Stimulated activated memory B cell treated with anti-CD40 and anti-IgM and Interleukin-4, amounts not matched to agents 10 μg/mL and 1 μg/mL and 100 μg/mL, for 72 hours (primary cell): Measurements from ENCODE around the gene MSRB2.
A peak's percentile ranks its signal among the peaks of the same experiment; 100 is the strongest.
"Not testable (repeated sequence)": the region's sequence is repeated elsewhere in the genome, so short reads cannot be mapped to it uniquely, and the experiment has no call there.

Source experiments
- ATAC-seq: fragments of 150-1000 bp; cut with Tn5 transposase; 2 replicates; pipeline ENCODE4 v1.10.0; 2021
- H3K27ac Mint-ChIP-seq: one replicate; pipeline ENCODE4 v1.8.0; 2022; ENCODE audit warnings: mild to moderate bottlenecking, mixed read lengths
- H3K27me3 Mint-ChIP-seq: one replicate; pipeline ENCODE4 v1.8.0; 2022; ENCODE audit warnings: mixed read lengths
- H3K36me3 Mint-ChIP-seq: one replicate; pipeline ENCODE4 v1.8.0; 2022; ENCODE audit warnings: mixed read lengths
- H3K4me1 Mint-ChIP-seq: one replicate; pipeline ENCODE4 v1.8.0; 2022; ENCODE audit warnings: mixed read lengths
- H3K4me3 Mint-ChIP-seq: one replicate; pipeline ENCODE4 v1.8.0; 2022; ENCODE audit warnings: mild to moderate bottlenecking, moderate library complexity, mixed read lengths
- H3K9me3 Mint-ChIP-seq: one replicate; pipeline ENCODE4 v1.8.0; 2022; ENCODE audit warnings: mixed read lengths

MSRB2 gene

DNA sequence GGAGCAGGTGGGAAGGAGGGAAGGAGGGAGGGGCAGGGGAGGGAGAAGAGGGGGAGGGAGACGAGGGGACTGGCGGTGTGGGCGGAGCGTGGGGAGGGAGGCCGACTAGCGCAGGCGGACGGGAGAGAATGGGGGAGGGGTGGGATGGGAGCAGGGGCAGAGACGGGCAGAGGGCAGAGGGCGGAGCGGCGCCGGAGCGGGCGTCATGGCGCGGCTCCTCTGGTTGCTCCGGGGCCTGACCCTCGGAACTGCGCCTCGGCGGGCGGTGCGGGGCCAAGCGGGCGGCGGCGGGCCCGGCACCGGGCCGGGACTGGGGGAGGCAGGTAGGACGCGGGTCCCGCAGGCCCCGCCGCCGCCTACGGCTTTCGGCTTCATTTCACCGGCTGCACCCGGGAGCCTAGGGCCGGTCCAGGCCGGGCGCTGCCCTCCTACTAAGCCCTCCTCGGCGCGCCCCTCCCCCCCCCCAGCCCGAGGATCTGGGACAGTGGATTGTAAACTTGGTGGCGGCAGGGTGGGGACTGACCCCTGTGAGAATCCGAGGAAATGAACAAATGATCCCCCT is at the start of gene MSRB2:
Gene MSRB2 (plus strand): TSS at position 176 of the 562 bp plus-strand sequence. CDS start 30 bp downstream, at position 206.
- Mint-ChIP-seq H3K27me3 (no peaks in the 10 kb centered on the region), H3K36me3 (peaks cover 3% of the 10 kb centered on the region), H3K27ac (peak within 1 kb of the TSS; percentile 89), H3K4me3 (peak within 1 kb of the TSS; percentile 85), H3K9me3 (peaks cover 7% of the 10 kb centered on the region), H3K4me1 (peaks cover 30% of the 10 kb centered on the region)
- peak; percentile 87 for ATAC-seq

DNA sequence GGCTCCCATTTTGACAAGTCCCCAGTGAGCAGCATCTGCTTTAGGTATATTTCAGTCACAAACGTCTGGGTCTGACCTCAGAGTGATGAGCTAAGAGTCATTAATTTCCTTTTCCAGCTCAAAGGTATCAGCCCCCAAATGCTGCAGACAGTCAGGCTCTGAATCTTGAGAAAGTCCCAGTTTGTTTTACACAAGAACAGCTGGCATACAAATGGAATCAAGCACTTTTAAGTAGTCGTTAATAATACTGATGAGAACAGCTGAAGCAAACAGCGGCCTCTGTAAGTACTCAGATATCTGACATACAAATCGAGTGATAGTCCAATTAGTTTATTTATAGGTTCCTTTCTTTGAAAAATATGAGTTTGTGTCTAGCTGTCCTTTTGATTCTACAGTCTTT is 49.4 kb upstream of the MSRB2 start:
- ATAC-seq, result no peak
- H3K9me3 Mint-ChIP-seq, result no peaks in the 10 kb centered on the region
- no peaks in the 10 kb centered on the region for H3K4me1 Mint-ChIP-seq
- H3K27me3 Mint-ChIP-seq, result peaks cover 22% of the 10 kb centered on the region
- H3K4me3 Mint-ChIP-seq, result no peak overlapping the region
- H3K27ac Mint-ChIP-seq, result no peak overlapping the region
- H3K36me3 Mint-ChIP-seq, result no peaks in the 10 kb centered on the region

DNA sequence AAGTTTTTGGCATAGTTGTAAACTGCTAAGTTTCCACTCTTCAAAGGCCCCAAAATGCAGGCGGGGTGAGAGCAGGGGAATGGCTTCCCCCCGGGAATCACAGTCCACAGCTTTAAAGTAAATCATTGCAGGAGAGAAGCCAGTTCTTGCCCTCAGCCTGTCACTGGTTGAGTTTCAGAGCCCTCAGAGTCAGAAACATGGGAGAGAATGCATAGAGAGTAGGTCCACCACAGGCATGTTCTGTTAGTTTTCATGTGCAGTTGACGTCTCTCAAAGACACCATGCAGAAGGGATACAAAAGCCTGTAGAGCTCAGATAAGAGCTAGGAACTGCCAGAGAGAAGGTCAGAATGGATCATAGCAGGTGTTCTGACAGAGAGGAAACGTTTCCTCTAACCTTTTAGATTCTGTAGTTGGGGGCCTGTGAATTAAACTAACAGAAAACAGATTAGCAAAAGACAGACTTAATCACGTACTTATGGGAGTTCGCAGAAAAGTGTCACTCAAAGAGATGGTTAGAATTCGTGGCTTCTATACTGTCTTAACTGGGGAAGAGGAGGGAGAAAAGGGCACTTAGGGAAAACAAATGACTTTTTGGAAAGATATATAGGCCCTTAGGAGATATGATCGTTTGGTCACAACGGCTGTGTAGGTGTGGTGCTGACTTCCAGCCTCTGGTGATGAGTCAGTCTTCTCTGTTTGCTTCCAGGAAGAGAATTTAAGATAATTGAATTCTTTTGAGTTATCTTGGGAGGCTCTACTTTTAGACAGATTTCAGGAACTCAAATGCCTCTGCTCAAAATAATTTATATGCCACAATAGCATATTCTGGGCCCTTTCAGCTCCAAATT is 48.0 kb upstream of the MSRB2 start:
- no peaks in the 10 kb centered on the region for H3K4me1 Mint-ChIP-seq
- no peak for ATAC-seq
- H3K4me3 Mint-ChIP-seq, result no peak overlapping the region
- H3K36me3 Mint-ChIP-seq, result no peaks in the 10 kb centered on the region
- H3K9me3 Mint-ChIP-seq, result no peaks in the 10 kb centered on the region
- H3K27ac Mint-ChIP-seq, result no peak overlapping the region
- peaks cover 22% of the 10 kb centered on the region for H3K27me3 Mint-ChIP-seq

DNA sequence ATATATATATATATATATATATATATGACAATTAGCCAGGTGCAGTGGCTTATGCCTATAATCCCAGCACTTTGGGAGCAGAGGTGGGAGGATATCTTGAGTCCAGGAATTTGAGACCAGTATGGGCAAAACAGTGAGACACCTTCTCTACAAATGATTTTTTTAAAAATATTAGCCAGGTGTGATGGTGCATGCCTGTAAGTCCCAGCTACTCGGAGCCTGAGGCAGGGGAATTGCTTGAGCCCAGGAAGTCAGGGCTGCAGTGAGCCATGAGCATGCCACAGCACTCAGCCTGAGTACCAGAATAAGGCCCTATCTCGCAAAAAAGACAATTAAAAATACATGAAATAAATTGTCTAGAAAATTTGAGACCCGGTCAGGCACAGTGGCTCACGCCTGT is 47.2 kb upstream of the MSRB2 start:
- Mint-ChIP-seq H3K27ac (no peak overlapping the region), H3K27me3 (peaks cover 22% of the 10 kb centered on the region), H3K36me3 (no peaks in the 10 kb centered on the region), H3K4me3 (no peak overlapping the region), H3K4me1 (no peaks in the 10 kb centered on the region), H3K9me3 (no peaks in the 10 kb centered on the region)
- no peak for ATAC-seq

DNA sequence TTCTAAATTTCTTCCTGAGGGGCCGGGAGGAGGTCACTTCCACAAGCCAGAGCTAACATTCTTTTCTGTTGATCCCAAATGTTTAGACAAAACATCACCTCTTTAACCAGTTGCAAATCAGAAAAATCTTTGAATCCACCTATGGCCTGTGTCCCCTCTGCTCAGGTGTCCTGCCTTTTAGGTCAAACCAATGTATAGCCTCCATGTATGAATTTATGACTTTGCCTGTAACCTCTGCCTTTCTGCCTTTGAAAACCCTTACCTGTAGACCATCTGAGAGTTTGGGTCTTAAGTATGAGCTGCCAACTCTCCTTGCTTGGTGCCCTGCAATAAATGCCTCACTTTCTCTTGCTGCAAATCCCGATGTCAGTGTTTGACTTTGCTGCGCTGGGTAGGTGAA is 44.1 kb upstream of the MSRB2 start:
- Mint-ChIP-seq H3K27ac (no peak overlapping the region), H3K4me1 (no peaks in the 10 kb centered on the region), H3K4me3 (no peak overlapping the region), H3K9me3 (no peaks in the 10 kb centered on the region), H3K36me3 (no peaks in the 10 kb centered on the region), H3K27me3 (peaks cover 29% of the 10 kb centered on the region)
- no peak for ATAC-seq

DNA sequence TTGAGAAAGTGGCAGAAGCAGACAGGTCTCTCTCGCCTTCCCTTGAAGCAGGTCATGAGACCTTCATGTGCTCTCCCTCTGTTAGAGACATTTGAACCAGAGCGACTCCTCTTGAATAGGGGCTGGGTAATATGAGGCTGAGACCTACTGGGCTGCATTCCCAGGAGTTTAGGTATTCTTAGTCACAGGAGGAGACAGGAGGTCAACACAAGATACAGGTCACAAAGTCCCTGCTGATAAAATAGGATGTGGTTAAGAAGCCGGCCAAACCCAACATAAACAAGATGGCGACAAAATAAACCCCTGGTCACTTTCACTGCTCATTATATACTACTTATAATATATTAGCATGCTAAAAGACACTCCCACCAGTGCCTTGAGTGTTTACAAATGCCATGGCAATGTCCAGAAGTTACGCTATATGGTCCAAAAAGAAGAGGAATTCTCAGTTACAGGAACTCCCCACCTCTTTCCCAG is 43.5 kb upstream of the MSRB2 start:
- H3K27ac Mint-ChIP-seq, result no peak overlapping the region
- ATAC-seq, result no peak
- H3K4me1 Mint-ChIP-seq, result no peaks in the 10 kb centered on the region
- no peaks in the 10 kb centered on the region for H3K36me3 Mint-ChIP-seq
- peaks cover 31% of the 10 kb centered on the region for H3K27me3 Mint-ChIP-seq
- no peaks in the 10 kb centered on the region for H3K9me3 Mint-ChIP-seq
- H3K4me3 Mint-ChIP-seq, result no peak overlapping the region

DNA sequence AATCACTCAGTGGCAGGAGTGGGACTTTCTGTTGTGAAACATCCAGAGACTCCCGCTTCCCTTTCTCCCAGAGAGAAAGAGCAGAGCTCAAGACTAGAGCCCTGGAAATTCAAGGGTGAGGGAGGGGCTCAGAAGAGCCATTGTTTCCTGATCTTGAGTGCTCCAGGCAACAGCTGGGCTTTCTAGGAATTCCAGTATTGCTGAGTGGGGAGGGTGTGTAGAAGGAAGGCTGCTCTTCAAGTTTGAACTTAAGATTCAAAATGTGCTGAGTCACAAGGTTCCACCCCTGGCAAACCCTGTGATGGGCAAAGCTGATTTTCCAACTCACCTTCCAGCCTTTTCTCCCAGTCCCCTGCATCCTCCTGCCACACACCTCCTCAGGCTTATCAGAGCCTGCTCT is 42.3 kb upstream of the MSRB2 start:
- no peak for ATAC-seq
- Mint-ChIP-seq H3K4me1 (no peaks in the 10 kb centered on the region), H3K9me3 (no peaks in the 10 kb centered on the region), H3K27me3 (peaks cover 25% of the 10 kb centered on the region), H3K27ac (no peak overlapping the region), H3K36me3 (no peaks in the 10 kb centered on the region), H3K4me3 (no peak overlapping the region)

DNA sequence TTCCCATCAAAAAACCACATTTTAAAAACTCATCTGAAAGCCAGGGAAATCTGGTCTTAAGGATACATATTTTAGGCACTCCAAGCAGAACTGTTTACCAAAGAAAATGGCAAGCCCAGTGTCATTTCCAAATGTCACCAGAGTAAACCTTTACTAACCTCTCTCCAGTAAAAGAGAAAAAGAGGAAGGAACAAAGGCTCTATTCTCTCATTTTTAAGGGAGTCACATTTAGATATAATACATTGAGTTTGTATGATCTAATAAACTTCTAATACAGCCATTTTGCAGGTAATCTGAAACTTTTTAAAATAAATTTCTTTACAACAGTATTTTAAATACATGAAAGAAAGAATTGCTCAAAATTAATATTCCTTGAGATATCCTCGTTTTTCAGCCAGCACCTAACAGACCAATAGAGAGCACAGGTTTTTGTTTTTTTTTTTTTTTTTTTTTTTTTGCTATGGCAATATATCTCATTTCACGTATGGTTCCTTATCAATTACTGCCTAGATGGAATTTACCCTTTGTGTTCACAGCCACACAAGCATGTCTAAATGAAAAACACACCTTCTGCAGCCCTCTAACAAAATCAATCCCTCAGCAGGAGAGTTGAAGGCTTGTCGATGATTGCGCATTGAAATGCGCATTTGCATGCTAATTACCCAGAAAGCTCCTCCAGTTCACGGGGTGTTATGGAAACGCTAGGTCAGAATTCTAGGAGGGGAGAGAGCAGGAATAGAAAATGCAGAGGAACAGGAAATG is 39.8 kb upstream of the MSRB2 start:
- Mint-ChIP-seq H3K4me1 (no peaks in the 10 kb centered on the region), H3K9me3 (peaks cover 6% of the 10 kb centered on the region), H3K4me3 (no peak overlapping the region), H3K27me3 (peaks cover 19% of the 10 kb centered on the region), H3K27ac (no peak overlapping the region), H3K36me3 (no peaks in the 10 kb centered on the region)
- ATAC-seq, result no peak

DNA sequence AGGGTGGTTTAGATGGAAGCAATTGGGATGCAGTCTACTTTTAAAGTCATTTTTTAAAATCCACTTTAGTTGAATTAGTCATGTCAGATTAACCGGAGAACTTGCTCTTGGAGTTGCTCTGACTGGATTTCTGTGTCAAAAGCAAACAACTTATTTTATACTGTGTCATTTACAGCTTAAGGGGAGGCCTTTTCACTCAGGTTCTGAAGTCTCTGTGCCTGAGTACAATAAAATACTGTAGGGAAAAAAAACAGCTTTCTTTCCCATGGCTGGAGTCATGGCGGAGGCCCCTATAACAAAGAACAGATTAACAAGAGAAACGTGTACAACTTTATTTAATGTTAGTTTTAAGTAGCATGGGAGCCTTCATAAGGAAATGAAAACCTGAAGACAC is 39.2 kb upstream of the MSRB2 start:
- Mint-ChIP-seq H3K9me3 (peaks cover 6% of the 10 kb centered on the region), H3K27ac (no peak overlapping the region), H3K36me3 (no peaks in the 10 kb centered on the region), H3K27me3 (peaks cover 19% of the 10 kb centered on the region), H3K4me3 (no peak overlapping the region), H3K4me1 (no peaks in the 10 kb centered on the region)
- no peak for ATAC-seq

DNA sequence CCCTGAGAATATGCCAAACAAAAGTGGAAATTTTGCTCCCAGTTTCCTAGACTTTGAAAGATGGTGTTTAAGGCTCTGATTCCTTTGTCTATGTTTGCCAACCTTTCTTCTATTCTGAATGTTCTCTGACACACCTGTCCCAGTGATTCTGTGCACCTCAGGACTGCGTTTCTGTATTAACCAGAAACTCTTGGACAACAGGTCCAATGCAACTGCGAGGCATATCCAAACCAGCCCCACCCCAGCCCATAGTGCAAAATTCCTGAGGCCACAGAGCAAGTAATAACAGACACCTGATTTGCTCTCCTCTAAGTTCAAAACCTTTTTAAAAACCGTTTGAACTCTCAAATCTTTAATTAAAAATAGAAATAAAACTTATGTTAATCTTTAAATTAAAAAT is 37.0 kb upstream of the MSRB2 start:
- H3K9me3 Mint-ChIP-seq, result peaks cover 6% of the 10 kb centered on the region
- H3K27me3 Mint-ChIP-seq, result peaks cover 21% of the 10 kb centered on the region
- no peaks in the 10 kb centered on the region for H3K36me3 Mint-ChIP-seq
- no peak overlapping the region for H3K27ac Mint-ChIP-seq
- no peak overlapping the region for H3K4me3 Mint-ChIP-seq
- H3K4me1 Mint-ChIP-seq, result no peaks in the 10 kb centered on the region
- no peak for ATAC-seq

DNA sequence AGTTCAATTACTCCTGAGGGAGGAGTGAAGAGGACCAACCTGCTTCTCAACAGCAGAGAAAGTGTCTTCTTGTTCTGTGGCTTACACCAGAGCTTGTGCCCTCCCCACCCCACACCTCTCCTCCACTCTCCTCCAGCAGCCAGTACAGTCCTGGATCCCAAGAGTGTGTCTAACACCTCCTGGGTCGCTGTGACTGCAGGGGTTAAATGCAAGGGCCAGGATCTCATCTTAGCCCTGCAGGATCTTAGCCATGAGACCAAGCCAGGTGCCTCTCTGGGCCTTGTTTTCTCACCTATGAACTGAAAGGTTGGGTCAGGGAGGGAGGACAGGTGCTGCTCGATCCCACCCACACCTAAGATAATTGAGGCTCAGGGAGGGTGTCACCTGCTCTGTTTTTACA is 34.5 kb upstream of the MSRB2 start:
- Mint-ChIP-seq H3K36me3 (no peaks in the 10 kb centered on the region), H3K4me1 (no peaks in the 10 kb centered on the region), H3K27ac (no peak overlapping the region), H3K4me3 (no peak overlapping the region), H3K27me3 (peaks cover 23% of the 10 kb centered on the region), H3K9me3 (peaks cover 6% of the 10 kb centered on the region)
- ATAC-seq, result no peak

DNA sequence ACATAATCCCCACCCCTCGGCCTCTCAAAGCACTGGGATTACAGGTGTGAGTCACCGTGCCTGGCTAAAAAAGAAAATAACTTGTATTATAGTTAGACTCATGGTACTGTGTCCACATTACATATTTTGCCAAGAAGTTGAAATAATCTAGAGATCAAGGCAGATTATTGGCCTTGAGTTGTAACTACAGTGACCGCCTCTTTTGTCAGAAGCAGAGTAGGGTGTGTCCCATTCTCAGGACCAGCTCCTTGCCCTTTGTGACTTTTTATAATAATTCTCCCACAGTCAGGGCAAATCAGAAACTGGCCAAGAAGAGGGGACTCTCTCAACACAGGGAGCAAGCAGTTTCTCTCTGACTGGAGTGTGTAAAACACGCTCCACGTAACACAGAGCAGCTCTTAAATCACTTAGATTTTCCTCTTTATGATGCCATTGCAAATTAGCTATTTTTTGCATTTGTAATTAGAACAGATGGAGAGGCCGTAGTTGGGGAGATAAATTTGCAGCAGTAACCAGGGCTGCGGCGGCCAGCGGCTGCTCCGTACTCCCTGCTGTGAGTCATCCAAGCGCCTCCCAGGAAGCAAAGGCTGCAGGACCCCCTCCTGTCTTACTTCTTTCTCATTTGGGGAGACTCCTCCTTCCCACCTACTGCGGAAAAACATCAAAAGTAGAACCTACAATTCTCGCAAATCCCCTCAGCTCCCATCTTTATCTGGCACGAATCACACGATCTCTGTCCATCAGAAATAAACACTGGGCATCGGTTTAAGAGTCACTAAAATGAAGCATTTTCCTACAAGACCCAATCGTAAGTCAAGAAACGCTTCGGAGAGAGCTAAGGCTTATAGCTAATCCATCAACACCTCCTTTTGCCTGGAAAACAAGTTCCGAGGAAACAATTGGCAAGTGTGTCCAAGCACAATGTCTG is 32.1 kb upstream of the MSRB2 start:
- Mint-ChIP-seq H3K27ac (no peak overlapping the region), H3K27me3 (peaks cover 24% of the 10 kb centered on the region), H3K9me3 (peaks cover 6% of the 10 kb centered on the region), H3K4me1 (peaks cover 6% of the 10 kb centered on the region), H3K36me3 (no peaks in the 10 kb centered on the region), H3K4me3 (no peak overlapping the region)
- no peak for ATAC-seq

DNA sequence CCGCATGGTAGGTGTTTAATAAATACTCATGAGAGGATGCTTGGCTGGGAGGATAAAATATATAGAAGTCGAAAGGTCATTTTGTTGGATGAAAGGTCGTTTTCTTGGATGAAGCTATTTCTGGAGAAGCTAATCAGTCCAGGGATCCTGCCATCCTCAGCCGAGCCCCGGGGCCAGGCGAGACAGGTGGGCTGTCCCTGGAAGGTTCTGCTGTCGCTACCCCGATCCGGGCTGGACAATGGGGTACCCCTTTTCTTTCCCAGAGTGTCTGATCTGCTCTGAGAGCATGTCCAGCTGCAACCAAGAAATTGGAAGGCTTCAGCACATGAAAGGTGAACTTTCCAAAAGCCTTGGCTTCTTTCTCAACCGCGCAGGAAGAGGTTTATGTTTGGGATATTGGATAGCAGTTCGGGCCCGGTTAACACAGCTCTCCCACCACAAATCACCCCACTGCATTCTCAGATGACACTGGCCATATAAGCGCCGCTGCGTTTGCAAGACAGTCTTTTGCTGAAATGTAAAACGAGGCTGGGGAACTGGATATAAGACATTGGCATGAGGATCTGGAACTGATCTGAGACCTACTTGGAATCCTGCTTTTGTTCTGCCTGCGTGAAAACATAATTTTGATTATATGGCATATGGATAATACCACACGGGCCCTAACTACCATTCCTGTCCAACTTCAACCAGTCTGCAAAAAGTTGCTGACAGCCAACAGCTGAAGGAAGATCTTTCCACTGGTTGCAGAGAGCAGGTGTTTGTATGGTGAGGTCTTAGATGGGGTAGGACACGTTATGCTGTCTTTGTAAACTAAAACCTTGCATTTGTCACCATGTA is 31.2 kb upstream of the MSRB2 start:
- no peak for ATAC-seq
- H3K4me3 Mint-ChIP-seq, result no peak overlapping the region
- H3K9me3 Mint-ChIP-seq, result no peaks in the 10 kb centered on the region
- peaks cover 9% of the 10 kb centered on the region for H3K4me1 Mint-ChIP-seq
- no peaks in the 10 kb centered on the region for H3K36me3 Mint-ChIP-seq
- peaks cover 21% of the 10 kb centered on the region for H3K27me3 Mint-ChIP-seq
- H3K27ac Mint-ChIP-seq, result no peak overlapping the region

DNA sequence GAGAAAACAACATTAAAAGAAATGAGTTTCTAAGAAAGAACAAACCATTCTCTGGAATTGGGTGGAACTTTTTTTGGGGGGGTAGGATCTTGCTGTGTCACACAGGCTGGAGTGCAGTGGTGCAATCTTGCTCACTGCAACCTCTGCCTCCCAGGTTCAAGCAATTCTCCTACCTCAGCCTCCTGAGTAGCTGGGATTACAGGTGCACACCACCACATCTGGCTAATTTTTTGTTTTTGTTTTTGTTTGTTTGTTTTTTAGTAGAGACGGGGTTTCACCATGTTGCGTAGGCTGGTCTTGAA is 30.6 kb upstream of the MSRB2 start:
- ATAC-seq, H3K27ac Mint-ChIP-seq, H3K9me3 Mint-ChIP-seq, H3K4me1 Mint-ChIP-seq, H3K36me3 Mint-ChIP-seq, H3K4me3 Mint-ChIP-seq: not testable (repeated sequence)
- peaks cover 21% of the 10 kb centered on the region for H3K27me3 Mint-ChIP-seq
